EH (cell line): Measurements from ENCODE around the gene KCTD4.
"Not testable (repeated sequence)": the region's sequence is repeated elsewhere in the genome, so short reads cannot be mapped to it uniquely, and the experiment has no call there.

Source experiments
- DNase-seq: peaks from one replicate; pipeline ENCODE4 v3.0.0-alpha.2; 2015; ENCODE audit warnings: low read depth

Gene KCTD4

GRCh38 chr13:45200701-45201232 lies at the start of gene KCTD4:
KCTD4 (minus strand) TSS chr13:45201045; CDS start chr13:45194567, 6,478 bp downstream.
- peak; percentile 63 for DNase-seq

- no peak for DNase-seq
These were observed 48.8 kb upstream of the KCTD4 start for GRCh38 chr13:45249662-45250061.

GRCh38 chr13:45244736-45245135 lies 43.9 kb upstream of the KCTD4 start:
- DNase-seq, result not testable (repeated sequence)

- no peak for DNase-seq
These were observed 42.2 kb upstream of the KCTD4 start for GRCh38 chr13:45243077-45243476.

GRCh38 chr13:45242524-45242923 lies 41.7 kb upstream of the KCTD4 start:
- no peak for DNase-seq

GRCh38 chr13:45242070-45242469 lies 41.2 kb upstream of the KCTD4 start:
- peak; percentile 51 for DNase-seq

GRCh38 chr13:45240143-45240542 lies 39.3 kb upstream of the KCTD4 start:
- DNase-seq, result no peak

- peak; percentile 67 for DNase-seq
These were observed 38.3 kb upstream of the KCTD4 start for GRCh38 chr13:45238945-45239795.

- DNase-seq, result no peak
These were observed 31.7 kb upstream of the KCTD4 start for GRCh38 chr13:45232591-45232990.

- peak; percentile 50 for DNase-seq
These were observed 30.9 kb upstream of the KCTD4 start for GRCh38 chr13:45231722-45232121.

- DNase-seq, result no peak
These were observed 30.5 kb upstream of the KCTD4 start for GRCh38 chr13:45231305-45231704.

GRCh38 chr13:45229172-45229571 lies 28.3 kb upstream of the KCTD4 start:
- DNase-seq, result no peak

- DNase-seq, result no peak
These were observed 27.2 kb upstream of the KCTD4 start for GRCh38 chr13:45228002-45228401.

- no peak for DNase-seq
These were observed 25.2 kb upstream of the KCTD4 start for GRCh38 chr13:45226024-45226423.

GRCh38 chr13:45225370-45225769 lies 24.5 kb upstream of the KCTD4 start:
- no peak for DNase-seq

- peak; percentile 75 for DNase-seq
These were observed 23.3 kb upstream of the KCTD4 start for GRCh38 chr13:45224176-45224575.

- DNase-seq, result no peak
These were observed 22.1 kb upstream of the KCTD4 start for GRCh38 chr13:45222919-45223318.

- DNase-seq, result no peak
These were observed 21.7 kb upstream of the KCTD4 start for GRCh38 chr13:45222516-45222915.

- DNase-seq, result no peak
These were observed 19.6 kb upstream of the KCTD4 start for GRCh38 chr13:45220403-45220802.

GRCh38 chr13:45219938-45220375 lies 19.1 kb upstream of the KCTD4 start:
- DNase-seq, result peak; percentile 78

- DNase-seq, result peak; percentile 27
These were observed 18.5 kb upstream of the KCTD4 start for GRCh38 chr13:45219123-45219891.

- no peak for DNase-seq
These were observed 17.8 kb upstream of the KCTD4 start for GRCh38 chr13:45218689-45219088.

GRCh38 chr13:45216193-45216592 lies 15.3 kb upstream of the KCTD4 start:
- no peak for DNase-seq
